GM19397 (cell line): ENCODE results near the gene ROMO1.
"Not testable (repeated sequence)": the region's sequence is repeated elsewhere in the genome, so short reads cannot be mapped to it uniquely, and the experiment has no call there.

Experiments
- ATAC-seq: cut with Tn5 transposase; IDR thresholded peaks from one replicate; pipeline ENCODE4 v1.9.1; 2021; ENCODE audit warnings: mild to moderate bottlenecking, moderate library complexity; ENCODE audit not compliant: unreplicated experiment

The ROMO1 gene

DNA sequence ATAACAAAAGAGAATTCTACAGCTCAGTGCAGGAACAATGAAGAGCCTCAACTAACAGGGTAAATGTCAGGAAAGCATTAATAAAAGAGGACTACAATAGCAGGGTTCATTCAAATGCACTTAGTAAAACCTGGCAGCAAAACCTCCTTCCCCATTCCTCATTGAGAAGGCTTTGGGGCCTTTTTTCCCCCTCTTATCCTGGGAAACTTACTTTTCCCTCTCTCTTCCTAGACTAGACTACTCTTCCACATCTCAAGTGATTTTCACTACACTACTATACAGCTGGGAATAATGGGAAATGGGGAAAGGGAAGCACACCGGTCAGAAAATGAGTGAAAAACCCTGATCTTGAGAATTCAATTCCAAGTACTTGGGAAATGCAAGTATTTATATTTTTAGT lies 10.1 kb downstream of the ROMO1 start:
- no peak for ATAC-seq

DNA sequence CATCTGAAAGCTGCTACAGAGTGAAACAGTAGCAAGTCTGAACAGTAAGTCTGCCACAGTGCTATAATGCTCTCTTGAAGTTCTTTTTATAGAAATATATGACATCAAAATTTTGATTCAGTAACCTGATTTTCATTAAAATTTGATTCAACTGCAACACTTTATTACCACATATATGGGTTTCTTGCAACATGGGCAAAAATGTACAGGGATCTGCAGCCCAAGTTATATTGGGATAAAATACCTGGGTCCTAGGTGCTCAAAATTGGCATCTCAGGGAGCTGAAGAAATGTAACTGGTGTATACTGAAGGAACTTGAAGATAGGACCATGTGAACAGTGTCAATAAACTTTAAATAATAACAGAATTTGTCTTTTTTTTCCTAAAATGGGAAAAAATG lies 10.8 kb downstream of the ROMO1 start:
- no peak for ATAC-seq

DNA sequence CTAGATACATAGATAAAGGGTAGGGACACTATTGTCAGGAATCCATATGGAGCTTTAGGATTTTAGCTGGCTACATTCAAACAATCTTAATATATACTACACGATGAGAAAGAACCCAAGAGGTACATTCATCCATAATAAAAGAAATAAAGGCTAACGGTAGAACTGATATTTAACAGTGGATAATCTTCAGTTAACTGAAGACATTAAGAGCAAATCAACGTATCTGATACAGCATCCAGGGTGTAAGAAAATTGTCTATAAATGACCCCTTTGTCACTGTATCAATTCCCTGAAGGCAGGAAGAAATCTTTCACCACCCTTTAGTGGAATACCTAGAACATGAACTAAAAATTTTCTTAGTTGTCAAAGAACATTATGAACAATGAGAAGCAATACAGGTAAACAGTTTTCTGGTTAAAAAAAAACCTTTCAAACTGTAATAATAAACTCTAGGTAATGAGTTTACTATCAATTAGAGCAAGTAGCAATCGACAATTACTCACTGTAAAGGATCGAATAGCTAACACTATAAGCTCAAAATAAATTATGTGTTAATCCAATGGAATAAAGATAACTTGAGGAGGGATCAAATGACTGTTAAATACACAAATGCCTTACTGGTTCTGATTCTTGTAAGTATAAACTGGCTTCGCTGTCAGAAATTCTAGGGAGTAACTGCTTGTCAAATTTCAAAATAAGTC lies 11.8 kb downstream of the ROMO1 start:
- ATAC-seq = no peak

DNA sequence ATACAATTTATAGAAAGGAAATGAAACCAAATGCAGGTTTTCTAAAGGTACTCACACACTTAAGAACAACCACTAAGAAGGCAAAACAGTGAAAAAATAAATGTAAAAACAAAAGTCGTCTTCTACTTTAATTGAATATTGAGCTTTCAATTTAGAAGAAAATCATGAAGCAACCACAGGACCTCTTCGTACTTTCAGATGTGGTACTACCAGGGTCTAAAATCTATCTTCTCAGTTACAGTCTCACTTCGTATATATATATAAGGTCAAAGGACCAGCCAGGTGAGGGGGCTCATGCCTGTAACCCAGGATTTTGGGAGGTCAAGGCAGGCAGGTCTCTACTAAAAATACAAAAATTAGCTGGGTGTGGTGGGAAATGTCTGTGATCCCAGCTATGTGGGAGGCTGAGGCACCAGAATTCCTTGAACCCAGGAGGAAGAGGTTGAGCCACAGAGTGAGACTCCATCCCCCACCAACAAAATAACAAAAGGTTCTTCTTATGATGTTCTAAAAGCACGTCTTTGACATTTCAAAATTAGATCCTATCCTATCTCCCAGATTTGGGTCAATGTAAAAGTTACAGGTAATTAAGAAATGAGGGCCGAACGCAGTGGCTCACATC lies 12.5 kb downstream of the ROMO1 start:
- ATAC-seq = no peak

DNA sequence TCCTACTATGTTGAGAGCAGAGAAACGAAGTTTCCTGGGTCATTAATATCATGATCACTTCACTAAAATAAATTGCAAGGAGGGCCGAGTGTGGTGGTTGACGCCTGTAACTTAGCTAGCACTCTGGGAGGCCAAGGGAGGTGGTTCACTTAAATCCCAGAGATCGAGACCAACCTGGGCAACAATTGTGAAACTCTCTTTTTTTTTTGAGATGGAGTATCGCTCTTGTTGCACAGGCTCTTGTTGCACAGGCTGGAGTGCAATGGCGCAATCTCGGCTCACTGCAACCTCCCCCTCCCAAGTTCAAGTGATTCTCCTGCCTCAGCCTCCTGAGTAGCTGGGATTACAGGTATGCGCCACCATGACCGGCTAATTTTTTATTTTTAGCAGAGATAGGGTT lies 13.9 kb downstream of the ROMO1 start:
- ATAC-seq = not testable (repeated sequence)

DNA sequence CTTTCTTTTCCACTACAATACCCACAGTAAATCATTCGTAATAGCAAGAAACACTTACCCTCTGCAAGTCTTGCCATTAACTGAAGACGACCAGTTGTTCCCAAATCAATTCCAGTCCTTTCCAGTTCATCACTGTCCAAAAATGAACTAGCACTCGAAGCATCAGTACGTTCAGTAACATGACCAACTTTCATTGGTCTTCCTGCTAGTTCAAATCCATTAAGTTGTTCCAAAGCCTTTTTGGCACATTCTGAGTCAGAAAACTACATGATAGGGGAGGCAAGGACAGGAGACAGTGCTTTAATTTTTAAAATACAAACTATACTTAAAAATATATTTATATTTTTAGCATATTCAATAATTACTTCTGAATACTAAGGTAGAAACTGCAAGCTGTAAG lies 14.9 kb downstream of the ROMO1 start:
- no peak for ATAC-seq

DNA sequence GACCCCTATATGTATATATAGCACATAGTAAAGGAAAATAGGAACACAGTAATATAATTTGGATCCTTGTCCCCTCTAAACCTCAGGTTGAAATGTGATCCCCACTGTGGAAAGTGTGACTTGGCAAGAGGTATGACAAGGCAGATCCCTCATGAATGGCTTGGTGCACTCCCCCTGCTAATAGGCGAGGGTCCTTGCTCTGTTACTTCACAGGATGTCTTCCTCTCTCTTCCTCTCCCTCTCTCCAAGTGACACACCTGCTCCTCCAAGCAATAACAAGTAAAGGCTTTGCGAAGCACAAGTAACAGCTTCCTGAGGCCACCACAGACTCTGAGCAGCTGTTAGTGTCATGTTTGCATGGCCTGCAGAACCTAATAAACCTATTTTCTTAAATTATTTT lies 16.4 kb downstream of the ROMO1 start:
- no peak for ATAC-seq

DNA sequence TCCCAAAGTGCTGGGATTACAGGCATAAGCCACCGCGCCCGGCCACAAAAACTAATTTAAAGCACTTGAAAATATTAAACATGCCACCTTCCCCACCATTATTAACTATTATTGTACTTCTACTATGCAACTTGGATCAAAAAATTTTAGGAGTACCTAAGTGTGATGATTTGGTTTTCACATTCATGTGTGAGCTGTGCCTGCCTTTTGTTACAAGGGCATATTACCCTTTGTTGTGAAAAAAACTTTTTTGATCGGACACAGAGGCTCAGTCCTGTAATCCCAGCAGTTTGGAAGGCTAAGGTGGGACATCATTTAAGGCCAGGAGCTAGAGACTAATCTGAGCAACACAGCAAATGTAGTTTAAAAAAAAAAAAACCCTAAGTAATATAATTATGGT lies 17.1 kb downstream of the ROMO1 start:
- ATAC-seq = no peak

DNA sequence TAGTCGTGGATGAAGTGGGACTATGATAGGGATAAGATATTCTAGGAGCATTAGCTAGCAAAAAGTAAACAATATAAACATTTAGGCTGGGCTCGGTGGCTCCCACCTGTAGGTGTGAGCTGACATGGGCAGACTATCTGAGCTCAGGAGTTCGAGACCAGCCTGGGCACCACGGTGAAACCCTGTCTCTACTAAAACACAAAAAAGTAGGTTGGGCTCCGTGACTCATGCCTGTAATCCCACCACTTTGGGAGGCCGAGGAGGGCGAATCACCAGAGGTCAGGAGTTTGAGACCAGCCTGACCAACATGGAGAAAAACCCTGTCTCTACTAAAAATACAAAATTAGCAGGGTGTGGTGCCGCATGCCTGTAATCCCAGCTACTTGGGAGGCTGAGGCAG lies 19.1 kb downstream of the ROMO1 start:
- ATAC-seq = not testable (repeated sequence)

DNA sequence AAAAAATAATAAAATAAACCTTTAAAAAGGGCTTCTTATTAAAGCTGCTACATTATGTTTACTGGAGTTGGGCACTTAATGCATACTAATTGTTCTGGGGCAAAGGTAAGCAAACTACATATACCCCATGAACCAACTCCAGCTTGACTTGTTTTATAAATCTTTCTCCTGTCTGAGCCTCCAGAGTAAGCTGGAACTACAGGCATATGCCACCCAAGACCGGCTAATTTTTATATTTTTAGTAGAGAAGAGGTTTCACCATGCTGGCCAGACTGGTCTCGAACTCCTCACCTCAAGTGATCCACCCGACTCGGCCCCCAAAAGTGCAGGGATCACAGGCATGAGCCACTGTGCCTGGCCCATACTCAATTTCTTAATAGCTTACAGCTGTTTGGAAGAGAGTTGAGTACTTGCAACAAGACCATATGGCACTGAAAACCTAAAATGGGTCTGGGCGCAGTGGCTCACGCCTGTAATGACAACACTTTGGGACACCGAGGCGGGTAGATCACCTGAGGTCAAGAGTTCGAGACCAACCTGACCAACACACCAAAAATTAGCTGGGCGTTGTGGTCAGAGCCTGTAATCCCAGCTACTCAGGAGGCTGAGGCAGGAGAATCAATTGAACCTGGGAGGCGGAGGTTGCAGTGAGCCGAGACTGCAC lies 19.9 kb downstream of the ROMO1 start:
- no peak for ATAC-seq

DNA sequence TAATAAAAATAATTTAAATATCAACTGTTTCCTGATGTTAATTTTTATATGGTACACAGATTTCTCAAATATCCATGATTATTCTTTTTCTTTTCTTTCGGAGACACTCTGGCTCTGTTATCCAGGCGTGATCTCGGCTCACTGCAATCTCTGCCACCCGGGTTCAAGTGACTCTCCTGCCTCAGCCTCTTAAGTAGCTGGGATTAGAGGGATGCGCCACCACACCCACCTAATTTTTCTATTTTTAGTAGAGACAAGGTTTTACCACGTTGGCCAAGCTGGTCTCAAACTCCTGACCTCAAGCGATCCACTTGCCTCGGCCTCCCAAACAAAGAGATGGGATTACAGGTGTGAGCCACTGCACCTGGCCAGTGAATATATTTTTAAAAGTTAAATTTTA lies 20.5 kb downstream of the ROMO1 start:
- ATAC-seq = no peak

DNA sequence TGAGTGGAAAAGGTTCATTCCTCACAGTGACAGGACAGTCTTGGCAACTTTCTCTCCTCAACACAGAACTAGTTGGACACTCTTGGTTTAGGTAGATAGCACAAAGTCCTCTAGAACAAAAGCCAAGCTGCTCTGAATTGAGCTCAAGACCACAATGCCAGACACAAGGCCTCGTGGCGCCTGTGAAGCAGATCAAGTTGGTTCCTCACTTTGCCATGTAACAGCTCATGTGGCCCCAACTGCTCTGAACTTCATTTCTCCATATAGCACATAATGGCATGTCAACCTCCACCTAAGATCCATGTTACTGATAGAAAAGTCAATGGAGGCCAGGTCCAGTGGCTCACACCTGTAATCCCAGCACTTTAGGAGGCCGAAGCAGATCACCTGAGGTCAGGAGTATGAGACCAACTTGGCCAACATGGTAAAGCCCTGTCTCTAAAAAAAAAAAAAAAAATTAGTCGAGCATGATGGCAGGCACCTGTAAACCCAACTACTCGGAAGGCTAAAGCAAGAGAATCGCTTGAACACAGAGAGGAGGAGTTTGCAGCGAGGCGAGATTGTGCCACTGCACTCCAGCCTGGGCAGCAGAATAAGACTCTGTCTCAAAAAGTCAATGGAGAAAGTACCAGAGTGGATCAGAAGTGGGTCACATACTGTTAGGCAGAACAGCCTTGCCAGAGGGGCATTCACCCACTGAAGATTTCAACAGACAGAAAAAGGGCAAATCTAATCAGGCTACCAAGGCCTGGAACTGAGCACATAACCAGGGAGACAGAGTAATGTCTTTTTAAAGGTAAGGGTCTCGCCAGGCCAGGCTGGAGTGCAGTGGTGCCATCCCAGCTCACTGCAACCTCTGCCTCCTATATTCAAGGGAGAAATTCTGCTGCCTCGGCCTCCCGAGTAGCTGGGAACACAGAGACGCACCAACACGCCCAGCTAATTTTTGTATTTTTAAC lies 21.2 kb downstream of the ROMO1 start:
- ATAC-seq = no peak

DNA sequence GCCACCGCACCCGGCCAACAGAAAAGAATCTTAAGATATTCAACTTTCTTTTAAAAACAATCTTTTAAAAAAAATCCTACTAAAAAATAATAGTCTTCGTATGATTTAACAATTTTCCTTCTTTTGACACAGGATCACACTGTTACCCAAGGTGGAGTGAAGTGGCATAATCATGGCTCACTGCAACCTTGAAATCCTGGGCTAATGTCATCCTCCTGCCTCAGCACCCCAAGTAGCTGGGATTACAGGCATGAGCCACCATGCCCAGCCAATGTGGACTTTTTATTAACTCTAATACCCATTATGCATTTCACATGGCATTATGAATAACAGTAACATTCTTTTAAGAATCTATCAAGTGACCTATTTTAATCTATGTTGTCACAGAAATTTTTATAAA lies 22.0 kb downstream of the ROMO1 start:
- ATAC-seq = no peak

DNA sequence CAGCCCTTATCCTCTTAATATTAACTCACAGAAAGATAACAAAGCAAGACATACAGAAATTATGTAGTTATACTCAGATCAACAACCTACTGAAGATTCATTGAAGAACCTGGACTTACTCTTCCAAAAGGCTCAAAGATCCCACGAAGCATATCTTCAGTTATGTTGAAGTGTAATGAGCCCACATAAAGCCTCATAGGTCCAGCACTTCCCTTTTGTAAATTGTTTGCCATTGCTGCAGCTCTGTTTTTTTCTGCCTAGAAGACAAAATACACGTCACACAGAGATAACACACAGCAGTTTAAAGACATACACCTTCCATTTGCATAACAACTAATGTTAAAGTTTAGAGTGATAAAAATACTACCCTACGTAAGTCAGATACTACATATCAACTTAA lies 22.4 kb downstream of the ROMO1 start:
- no peak for ATAC-seq

DNA sequence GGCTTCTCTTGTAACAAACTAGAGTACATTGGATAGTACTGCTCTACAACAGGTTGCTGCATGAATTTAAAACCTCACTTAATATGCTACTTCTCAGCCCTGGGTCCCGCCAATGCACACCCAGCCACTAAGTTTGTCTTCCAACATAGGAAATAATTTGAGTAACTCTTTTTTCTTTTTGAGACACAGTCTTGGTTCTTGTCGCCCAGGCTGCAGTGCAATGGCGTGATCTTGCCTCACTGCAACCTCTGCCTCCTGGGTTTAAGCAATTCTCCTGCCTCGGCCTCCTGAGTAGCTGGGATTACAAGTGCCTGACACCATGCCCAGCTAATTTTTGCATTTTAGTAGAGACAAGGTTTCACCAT lies 24.1 kb downstream of the ROMO1 start:
- ATAC-seq = not testable (repeated sequence)

DNA sequence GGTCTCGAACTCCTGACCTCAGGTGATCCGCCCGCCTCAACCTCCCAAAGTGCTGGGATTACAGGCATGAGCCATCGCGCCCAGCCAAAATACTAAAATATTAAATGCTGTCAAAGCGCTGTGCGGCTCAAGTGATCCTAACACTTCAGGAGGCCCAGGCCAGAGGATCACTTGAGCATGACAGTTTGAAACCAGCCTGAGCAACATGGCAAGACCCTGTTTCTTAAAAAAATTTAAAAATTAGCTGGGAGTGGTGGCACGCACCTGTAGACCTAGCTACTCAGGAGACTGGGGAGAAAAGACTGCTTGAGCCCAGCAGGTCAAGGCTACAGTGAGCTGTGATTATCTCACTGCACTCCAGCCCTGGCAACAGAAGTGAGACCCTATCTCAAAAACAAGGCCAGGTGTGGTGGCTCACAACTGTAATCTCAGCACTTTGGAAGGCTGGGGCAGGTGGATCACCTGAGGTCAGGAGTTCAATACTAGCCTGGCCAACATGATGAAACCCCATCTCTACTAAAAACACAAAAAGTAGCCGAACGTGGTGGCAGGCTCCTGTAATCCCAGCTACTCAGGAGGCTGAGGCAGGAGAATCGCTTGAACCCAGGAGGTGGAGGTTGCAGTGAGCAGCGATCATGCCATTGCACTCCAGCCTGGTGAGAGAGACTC lies 24.6 kb downstream of the ROMO1 start:
- not testable (repeated sequence) for ATAC-seq

DNA sequence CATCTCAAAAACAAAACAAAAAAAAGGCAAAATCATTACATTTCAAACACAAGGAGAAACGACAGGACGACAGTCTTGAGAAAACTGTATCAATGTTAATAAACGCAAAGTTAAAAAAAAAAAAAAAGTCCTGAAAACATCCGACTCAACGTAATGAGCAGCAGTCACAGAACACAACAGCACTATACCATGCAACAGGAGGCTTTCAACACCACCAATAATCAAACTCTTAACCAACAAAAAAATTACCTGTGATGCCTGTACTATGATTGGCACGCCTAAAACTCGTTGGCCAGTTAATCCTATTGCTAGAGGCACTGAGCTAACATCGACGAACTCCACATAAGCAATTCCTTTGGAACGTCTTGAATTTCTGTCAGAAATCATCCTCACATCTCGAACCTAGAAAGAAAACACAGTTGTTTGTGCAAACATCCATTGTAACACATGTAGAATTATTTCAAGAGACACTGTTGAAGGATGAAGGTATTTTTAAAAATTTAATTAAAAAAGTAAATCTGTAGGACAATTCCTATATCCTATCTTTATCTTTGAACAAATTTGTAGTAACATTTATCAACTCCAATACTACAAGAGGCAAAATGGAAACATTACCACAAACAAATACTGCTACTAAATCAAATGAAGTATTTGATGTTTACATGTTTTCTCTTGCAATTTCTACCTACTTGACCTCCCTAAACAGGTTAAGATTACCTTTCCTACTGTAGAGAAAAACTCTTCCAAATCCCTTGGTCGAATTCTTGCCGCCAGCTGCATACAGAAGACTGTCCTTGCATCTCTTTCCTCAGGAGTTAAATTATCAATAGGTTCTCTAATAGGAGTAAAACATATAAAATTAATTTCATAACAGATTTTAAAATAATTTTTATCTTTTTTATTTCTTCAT lies 25.4 kb downstream of the ROMO1 start:
- ATAC-seq = no peak

DNA sequence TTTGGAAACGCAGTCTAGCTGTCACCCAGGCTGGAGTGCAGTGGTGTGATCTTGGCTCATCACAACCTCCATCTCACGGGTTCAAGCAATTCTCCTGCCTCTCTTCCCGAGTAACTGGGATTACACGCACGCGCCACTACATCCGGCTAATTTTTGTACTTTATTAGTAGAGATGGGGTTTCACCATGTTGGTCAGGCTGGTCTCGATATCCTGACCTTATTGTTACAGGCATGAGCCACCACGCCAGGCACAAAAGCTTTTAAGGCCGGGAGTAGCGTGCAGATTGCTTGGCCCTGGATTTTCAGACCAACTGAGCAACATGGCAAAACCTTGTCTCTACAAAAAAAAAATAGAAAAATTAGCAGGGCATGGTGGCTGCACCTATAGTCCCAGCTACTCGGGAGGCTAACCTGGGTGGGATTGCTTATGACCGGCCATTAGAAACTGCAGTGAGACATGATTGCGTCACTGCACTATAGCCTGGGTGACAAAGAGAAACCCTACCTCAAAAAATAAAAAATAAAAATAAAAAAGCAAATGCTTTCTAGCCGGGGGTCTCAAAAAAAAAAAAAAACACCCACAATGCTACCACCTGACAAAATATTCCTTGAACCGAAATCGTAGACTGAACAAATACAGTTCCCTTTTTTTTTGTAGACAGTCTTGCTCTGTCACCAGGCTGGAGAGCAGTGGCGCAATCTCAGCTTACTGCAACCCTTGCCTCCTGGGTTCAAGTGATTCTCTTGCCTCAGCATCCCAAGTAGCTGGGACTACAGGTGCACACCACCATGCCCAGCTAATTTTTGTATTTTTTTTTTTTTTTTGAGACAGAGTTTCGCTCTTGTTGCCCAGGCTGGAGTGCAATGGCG lies 27.9 kb downstream of the ROMO1 start:
- no peak for ATAC-seq
